ENCODE measurements around the gene RNF11. TPM values are rescaled to one million over a fixed set of nuclear protein-coding genes. Genes with fewer than 3 reads are reported as not detected.

Gene RNF11
- total RNA-seq, 1 experiment from 2014 or later: 67.5 TPM

- Histone ChIP-seq H3K4me3 (ENCODE audit: low read depth, low read length, poor library complexity, severe bottlenecking) (peak overlapping the region; percentile 93), H3K9me3 (ENCODE audit: low read depth, low read length, poor library complexity, severe bottlenecking) (no peaks in the 10 kb centered on the region), H3K27ac (ENCODE audit: low read depth, low read length, poor library complexity, severe bottlenecking) (peak overlapping the region; percentile 86), H3K27me3 (replicated peaks; ENCODE audit: insufficient read depth, low read depth, low read length, poor library complexity) (no peaks in the 10 kb centered on the region), H3K36me3 (ENCODE audit: insufficient read depth, low read length, poor library complexity, severe bottlenecking) (no peaks in the 10 kb centered on the region), H3K4me1 (ENCODE audit: insufficient read depth, low read length, poor library complexity, severe bottlenecking) (peaks cover 24% of the 10 kb centered on the region)
- ChIA-PET POLR2A (ENCODE audit: low non-redundant PET) (interaction anchor here (0.6 kb wide), 1 partner anchor 19 kb away, joined by 8 read pairs; no protein-coding TSS in a partner anchor), CTCF (no interaction called here)
- TF ChIP-seq EZH2 (IDR thresholded peaks at IDR 0.05; ENCODE audit: borderline replicate concordance, low read depth, low read length, poor library complexity, severe bottlenecking): no peak
- no peak for TF ChIP-seq CTCF (conservative IDR thresholded peaks at IDR 0.05; ENCODE audit: low read depth, low read length)
- intact Hi-C loops (cut with micrococcal nuclease; ENCODE audit: unreplicated experiment): no loop called here
- peak; percentile 50 for DNase-seq (ENCODE audit: low spot score)
- no TSS peak for BruUV-seq (replicated peaks)
Measured at GRCh38 chr1:51236531-51237350, 668 bp downstream of the RNF11 start.

- ChIA-PET POLR2A (ENCODE audit: low non-redundant PET) (interaction anchor here (0.6 kb wide), 1 partner anchor 20 kb away, joined by 8 read pairs; no protein-coding TSS in a partner anchor), CTCF (no interaction called here)
- intact Hi-C loops (cut with micrococcal nuclease; ENCODE audit: unreplicated experiment): no loop called here
- Histone ChIP-seq H3K4me3 (ENCODE audit: low read depth, low read length, poor library complexity, severe bottlenecking) (peak overlapping the region; percentile 93), H3K9me3 (ENCODE audit: low read depth, low read length, poor library complexity, severe bottlenecking) (no peaks in the 10 kb centered on the region), H3K27me3 (replicated peaks; ENCODE audit: insufficient read depth, low read depth, low read length, poor library complexity) (no peaks in the 10 kb centered on the region), H3K36me3 (ENCODE audit: insufficient read depth, low read length, poor library complexity, severe bottlenecking) (no peaks in the 10 kb centered on the region), H3K27ac (ENCODE audit: low read depth, low read length, poor library complexity, severe bottlenecking) (peak overlapping the region; percentile 86), H3K4me1 (ENCODE audit: insufficient read depth, low read length, poor library complexity, severe bottlenecking) (peaks cover 24% of the 10 kb centered on the region)
- BruUV-seq (replicated peaks): TSS peak; percentile 49
- no peak for DNase-seq (ENCODE audit: low spot score)
- TF ChIP-seq CTCF (conservative IDR thresholded peaks at IDR 0.05; ENCODE audit: low read depth, low read length) (no peak), EZH2 (IDR thresholded peaks at IDR 0.05; ENCODE audit: borderline replicate concordance, low read depth, low read length, poor library complexity, severe bottlenecking) (no peak)
Measured at GRCh38 chr1:51237351-51238033, 1.4 kb downstream of the RNF11 start.

GRCh38 chr1:51238034-51238403, 1.9 kb downstream of the RNF11 start:
- Histone ChIP-seq H3K27me3 (replicated peaks; ENCODE audit: insufficient read depth, low read depth, low read length, poor library complexity) (no peaks in the 10 kb centered on the region), H3K36me3 (ENCODE audit: insufficient read depth, low read length, poor library complexity, severe bottlenecking) (no peaks in the 10 kb centered on the region), H3K4me3 (ENCODE audit: low read depth, low read length, poor library complexity, severe bottlenecking) (peak overlapping the region; percentile 93), H3K4me1 (ENCODE audit: insufficient read depth, low read length, poor library complexity, severe bottlenecking) (peaks cover 24% of the 10 kb centered on the region), H3K9me3 (ENCODE audit: low read depth, low read length, poor library complexity, severe bottlenecking) (no peaks in the 10 kb centered on the region), H3K27ac (ENCODE audit: low read depth, low read length, poor library complexity, severe bottlenecking) (peak overlapping the region; percentile 65)
- intact Hi-C loops (cut with micrococcal nuclease; ENCODE audit: unreplicated experiment): no loop called here
- no TSS peak for BruUV-seq (replicated peaks)
- CTCF ChIA-PET: no interaction called here
- TF ChIP-seq CTCF (conservative IDR thresholded peaks at IDR 0.05; ENCODE audit: low read depth, low read length): no peak
- TF ChIP-seq EZH2 (IDR thresholded peaks at IDR 0.05; ENCODE audit: borderline replicate concordance, low read depth, low read length, poor library complexity, severe bottlenecking): no peak
- POLR2A ChIA-PET (ENCODE audit: low non-redundant PET): interaction anchor here (0.7 kb wide), 1 partner anchor 59 kb away, joined by 4 read pairs; no protein-coding TSS in a partner anchor
- peak; percentile 24 for DNase-seq (ENCODE audit: low spot score)
